ENCODE data around the gene GABPB2.
A peak's percentile ranks its signal among the peaks of the same experiment; 100 is the strongest.

GABPB2 gene

GRCh38 chr1:151131701-151132334 is 61.3 kb downstream of the GABPB2 start:
- Mint-ChIP-seq H3K9me3 (no peaks in the 10 kb centered on the region), H3K27ac (peak overlapping the region; percentile 89 to 96 (median 92)), H3K4me3 (peak overlapping the region; percentile 79 to 88 (median 86)), H3K27me3 (ENCODE audit: low read depth) (peaks cover 13% of the 10 kb centered on the region), H3K4me1 (peaks cover 35% of the 10 kb centered on the region), H3K36me3 (ENCODE audit: low read depth) (peaks cover 28% of the 10 kb centered on the region)
- TF ChIP-seq CTCF (IDR thresholded peaks at IDR 0.05; ENCODE audit: unreplicated experiment in 3 of 3) = no peak

- Mint-ChIP-seq H3K36me3 (ENCODE audit: low read depth) (peaks cover 34% of the 10 kb centered on the region), H3K27ac (peak overlapping the region; percentile 89 to 96 (median 92)), H3K27me3 (ENCODE audit: low read depth) (peaks cover 13% of the 10 kb centered on the region), H3K9me3 (no peaks in the 10 kb centered on the region), H3K4me3 (peak overlapping the region; percentile 79 to 88 (median 86)), H3K4me1 (peaks cover 35% of the 10 kb centered on the region)
- TF ChIP-seq CTCF (IDR thresholded peaks at IDR 0.05; ENCODE audit: unreplicated experiment in 3 of 3) = no peak
Observed at GRCh38 chr1:151132335-151133017, 61.9 kb downstream of the GABPB2 start.

GRCh38 chr1:151133018-151133806 is 62.7 kb downstream of the GABPB2 start:
- Mint-ChIP-seq H3K4me3 (peak overlapping the region; percentile 31 to 81 (median 74)), H3K36me3 (ENCODE audit: low read depth) (peaks cover 38% of the 10 kb centered on the region), H3K4me1 (peaks cover 35% of the 10 kb centered on the region), H3K27ac (peak overlapping the region; percentile 62 to 89 (median 72)), H3K9me3 (no peaks in the 10 kb centered on the region), H3K27me3 (ENCODE audit: low read depth) (peaks cover 13% of the 10 kb centered on the region)
- TF ChIP-seq CTCF (IDR thresholded peaks at IDR 0.05; ENCODE audit: unreplicated experiment in 3 of 3) = no peak

GRCh38 chr1:151134396-151134795 is 63.8 kb downstream of the GABPB2 start:
- Mint-ChIP-seq H3K4me1 (peaks cover 35% of the 10 kb centered on the region), H3K27ac (peak overlapping the region; percentile 6 to 60 (median 33)), H3K4me3 (peak overlapping the region in 2 of 3 experiments; percentile 43 to 45), H3K36me3 (ENCODE audit: low read depth) (peaks cover 45% of the 10 kb centered on the region), H3K9me3 (no peaks in the 10 kb centered on the region), H3K27me3 (ENCODE audit: low read depth) (peaks cover 9% of the 10 kb centered on the region)
- TF ChIP-seq CTCF (IDR thresholded peaks at IDR 0.05; ENCODE audit: unreplicated experiment in 3 of 3) = no peak

- no peak for TF ChIP-seq CTCF (IDR thresholded peaks at IDR 0.05; ENCODE audit: unreplicated experiment in 3 of 3)
- H3K36me3 Mint-ChIP-seq (ENCODE audit: low read depth) = peaks cover 51% of the 10 kb centered on the region
- H3K9me3 Mint-ChIP-seq = no peaks in the 10 kb centered on the region
- peak overlapping the region in 2 of 3 experiments; percentile 20 to 60 for H3K27ac Mint-ChIP-seq
- H3K4me1 Mint-ChIP-seq = peaks cover 35% of the 10 kb centered on the region
- no peak overlapping the region for H3K4me3 Mint-ChIP-seq
- H3K27me3 Mint-ChIP-seq (ENCODE audit: low read depth) = peaks cover 9% of the 10 kb centered on the region
Observed at GRCh38 chr1:151134991-151135390, 64.4 kb downstream of the GABPB2 start.

All from nephron (organoid).